Astrocyte (in vitro differentiated cells and primary cell): Measurements from ENCODE around the gene MTHFD1. TPM values are rescaled to one million over a fixed set of nuclear protein-coding genes. Genes with fewer than 3 reads are reported as not detected.

Experiments
- DNase-seq: peaks from one replicate; pipeline ENCODE4 v3.0.0-alpha.2; 2010; ENCODE audit warnings: low read depth
- FAIRE-seq: peaks from 2 replicates; lab custom pipeline; 2011; peaks lifted over from hg19 to GRCh38; lab: Jason Lieb, UNC
- H2AFZ ChIP-seq: 2 replicates; pipeline ENCODE4 v1.6.0; 2012; ENCODE audit warnings: low read depth, low read length, inconsistent platforms
- H3K27ac ChIP-seq: 2 replicates; pipeline ENCODE4 v1.5.1; 2011; ENCODE audit warnings: low read depth, low read length, inconsistent platforms
- H3K27me3 ChIP-seq: 2 replicates; pipeline ENCODE4 v1.6.0; 2011; ENCODE audit warnings: low read length, inconsistent platforms; ENCODE audit not compliant: insufficient read depth
- H3K36me3 ChIP-seq: 2 replicates; pipeline ENCODE4 v1.5.1; 2011; ENCODE audit warnings: low read length, inconsistent platforms; ENCODE audit not compliant: insufficient read depth
- H3K4me1 ChIP-seq: 2 replicates; pipeline ENCODE4 v1.5.1; 2011; ENCODE audit warnings: low read length, inconsistent platforms; ENCODE audit not compliant: insufficient read depth
- H3K4me2 ChIP-seq: 2 replicates; pipeline ENCODE4 v1.6.0; 2012; ENCODE audit warnings: low read length, inconsistent platforms
- H3K4me3 ChIP-seq: 2 replicates; pipeline ENCODE4 v1.5.1; 2011; ENCODE audit warnings: low read depth, mild to moderate bottlenecking, low read length, inconsistent platforms; ENCODE audit not compliant: insufficient read depth
- H3K79me2 ChIP-seq: 2 replicates; pipeline ENCODE4 v1.6.0; 2012; ENCODE audit warnings: mild to moderate bottlenecking, low read length, inconsistent platforms; ENCODE audit not compliant: insufficient read depth
- H3K9ac ChIP-seq: 2 replicates; pipeline ENCODE4 v1.6.0; 2012; ENCODE audit warnings: mild to moderate bottlenecking, low read length, inconsistent platforms
- H3K9me3 ChIP-seq: 2 replicates; pipeline ENCODE4 v1.5.1; 2012; ENCODE audit warnings: low read depth, mild to moderate bottlenecking, low read length, inconsistent platforms; ENCODE audit not compliant: insufficient read depth
- H4K20me1 ChIP-seq: 2 replicates; pipeline ENCODE4 v1.6.0; 2012; ENCODE audit warnings: low read length, inconsistent platforms; ENCODE audit not compliant: insufficient read depth
- H3K27ac Mint-ChIP-seq: one replicate; pipeline ENCODE4 v1.8.0; 2021; ENCODE audit warnings: mild to moderate bottlenecking, mixed read lengths; ENCODE audit not compliant: unreplicated experiment
- H3K27me3 Mint-ChIP-seq: one replicate; pipeline ENCODE4 v1.8.0; 2021; ENCODE audit warnings: low read depth, mixed read lengths; ENCODE audit not compliant: unreplicated experiment
- H3K36me3 Mint-ChIP-seq: one replicate; pipeline ENCODE4 v1.8.0; 2021; ENCODE audit warnings: low read depth, mixed read lengths; ENCODE audit not compliant: unreplicated experiment
- H3K4me1 Mint-ChIP-seq: one replicate; pipeline ENCODE4 v1.8.0; 2021; ENCODE audit warnings: low read depth, mixed read lengths; ENCODE audit not compliant: unreplicated experiment
- H3K4me3 Mint-ChIP-seq: one replicate; pipeline ENCODE4 v1.8.0; 2021; ENCODE audit warnings: mild to moderate bottlenecking, moderate library complexity, mixed read lengths; ENCODE audit not compliant: unreplicated experiment
- H3K9me3 Mint-ChIP-seq: one replicate; pipeline ENCODE4 v1.8.0; 2021; ENCODE audit warnings: mild to moderate bottlenecking, mixed read lengths; ENCODE audit not compliant: unreplicated experiment
- CTCF ChIP-seq: IDR thresholded peaks from 2 replicates; pipeline ENCODE4 v1.5.1; 2011; ENCODE audit warnings: low read depth, mild to moderate bottlenecking, inconsistent platforms, low read length, moderate library complexity; ENCODE audit not compliant: insufficient read depth
- EZH2 ChIP-seq: IDR thresholded peaks from 2 replicates; pipeline ENCODE4 v1.6.1; 2012; ENCODE audit warnings: mild to moderate bottlenecking, low read length, inconsistent platforms; ENCODE audit not compliant: insufficient read depth
- total RNA-seq: library from RNA; stranded (reverse); gene quantifications from 2 replicates; pipeline ENCODE4 v1.2.1, GENCODE V29; 2021

Gene MTHFD1
- total RNA-seq, 1 donor from 2014 or later = 56.9 TPM

- no peak overlapping the region for H2AFZ ChIP-seq
- Mint-ChIP-seq H3K36me3 (peaks cover 14% of the 10 kb centered on the region), H3K27me3 (no peaks in the 10 kb centered on the region), H3K27ac (peak overlapping the region; percentile 63), H3K9me3 (no peaks in the 10 kb centered on the region), H3K4me3 (peak overlapping the region; percentile 6), H3K4me1 (peaks cover 11% of the 10 kb centered on the region)
- no peaks in the 10 kb centered on the region for H3K27me3 ChIP-seq
- H3K79me2 ChIP-seq = peaks cover 8% of the 10 kb centered on the region
- H3K4me1 ChIP-seq = peaks cover 8% of the 10 kb centered on the region
- H3K36me3 ChIP-seq = peaks cover 3% of the 10 kb centered on the region
- H3K4me2 ChIP-seq = no peak overlapping the region
- H3K4me3 ChIP-seq = no peak overlapping the region
- DNase-seq (peak; percentile 21), FAIRE-seq (no peak)
- no peak overlapping the region for H3K9ac ChIP-seq
- no peaks in the 10 kb centered on the region for H4K20me1 ChIP-seq
- no peaks in the 10 kb centered on the region for H3K9me3 ChIP-seq
- no peak overlapping the region for H3K27ac ChIP-seq
- no peak for TF ChIP-seq CTCF
- no peak for TF ChIP-seq EZH2
These were observed 22.1 kb downstream of the MTHFD1 start for GRCh38 chr14:64410084-64410774.

GRCh38 chr14:64411001-64411400, 22.8 kb downstream of the MTHFD1 start:
- peaks cover 8% of the 10 kb centered on the region for H3K4me1 ChIP-seq
- no peak overlapping the region for H3K9ac ChIP-seq
- H3K4me3 Mint-ChIP-seq = no peak overlapping the region
- H3K9me3 ChIP-seq = no peaks in the 10 kb centered on the region
- no peaks in the 10 kb centered on the region for H4K20me1 ChIP-seq
- H3K4me2 ChIP-seq = no peak overlapping the region
- peaks cover 5% of the 10 kb centered on the region for H3K36me3 ChIP-seq
- no peaks in the 10 kb centered on the region for H3K9me3 Mint-ChIP-seq
- H3K36me3 Mint-ChIP-seq = peaks cover 10% of the 10 kb centered on the region
- H3K4me3 ChIP-seq = no peak overlapping the region
- DNase-seq (no peak), FAIRE-seq (no peak)
- TF ChIP-seq EZH2 = no peak
- no peak for TF ChIP-seq CTCF
- no peaks in the 10 kb centered on the region for H3K27me3 Mint-ChIP-seq
- no peak overlapping the region for H2AFZ ChIP-seq
- H3K27ac ChIP-seq = no peak overlapping the region
- H3K79me2 ChIP-seq = peaks cover 8% of the 10 kb centered on the region
- peaks cover 11% of the 10 kb centered on the region for H3K4me1 Mint-ChIP-seq
- H3K27me3 ChIP-seq = no peaks in the 10 kb centered on the region
- no peak overlapping the region for H3K27ac Mint-ChIP-seq

- DNase-seq (no peak), FAIRE-seq (no peak)
- no peak overlapping the region for H3K9ac ChIP-seq
- no peak overlapping the region for H3K4me3 ChIP-seq
- Mint-ChIP-seq H3K4me3 (no peak overlapping the region), H3K36me3 (peaks cover 11% of the 10 kb centered on the region), H3K27me3 (no peaks in the 10 kb centered on the region), H3K27ac (no peak overlapping the region), H3K9me3 (no peaks in the 10 kb centered on the region), H3K4me1 (peaks cover 14% of the 10 kb centered on the region)
- H3K79me2 ChIP-seq = peaks cover under 1% of the 10 kb centered on the region
- H3K27ac ChIP-seq = no peak overlapping the region
- no peaks in the 10 kb centered on the region for H3K9me3 ChIP-seq
- no peaks in the 10 kb centered on the region for H3K27me3 ChIP-seq
- H3K4me1 ChIP-seq = peaks cover 15% of the 10 kb centered on the region
- TF ChIP-seq EZH2 (no peak), CTCF (no peak)
- H3K4me2 ChIP-seq = no peak overlapping the region
- H4K20me1 ChIP-seq = no peaks in the 10 kb centered on the region
- H3K36me3 ChIP-seq = peaks cover 5% of the 10 kb centered on the region
- no peak overlapping the region for H2AFZ ChIP-seq
These were observed 24.1 kb downstream of the MTHFD1 start for GRCh38 chr14:64412237-64412636.
